Activated T-cell treated with anti-CD3 and anti-CD28 coated beads for 48 hours (primary cell): Measurements from ENCODE around the gene KITLG.
"Not testable (repeated sequence)": the region's sequence is repeated elsewhere in the genome, so short reads cannot be mapped to it uniquely, and the experiment has no call there.

Experiments
- DNase-seq: peaks from one replicate; pipeline ENCODE4 v3.0.0-alpha.2; 2020; ENCODE audit warnings: low read depth

The KITLG gene

DNA sequence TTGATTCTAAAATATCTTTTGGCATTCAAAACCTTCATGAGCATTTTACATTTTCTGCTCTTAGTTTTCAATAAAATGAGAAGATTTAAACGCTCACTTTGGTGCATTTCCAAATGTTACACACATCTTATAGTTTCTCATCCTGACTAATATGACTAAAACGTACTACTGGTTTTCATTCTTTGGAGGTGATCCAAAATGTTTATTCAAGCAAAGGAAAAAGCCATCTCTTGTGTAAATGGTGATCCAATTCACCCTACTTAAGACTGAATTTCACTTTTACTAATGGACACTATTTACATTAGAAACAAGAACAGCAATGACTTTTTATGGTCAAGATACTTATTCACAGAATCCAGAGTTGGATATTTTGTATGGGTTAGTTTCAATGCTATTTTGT is 86.6 kb downstream of the KITLG start:
- no peak for DNase-seq

DNA sequence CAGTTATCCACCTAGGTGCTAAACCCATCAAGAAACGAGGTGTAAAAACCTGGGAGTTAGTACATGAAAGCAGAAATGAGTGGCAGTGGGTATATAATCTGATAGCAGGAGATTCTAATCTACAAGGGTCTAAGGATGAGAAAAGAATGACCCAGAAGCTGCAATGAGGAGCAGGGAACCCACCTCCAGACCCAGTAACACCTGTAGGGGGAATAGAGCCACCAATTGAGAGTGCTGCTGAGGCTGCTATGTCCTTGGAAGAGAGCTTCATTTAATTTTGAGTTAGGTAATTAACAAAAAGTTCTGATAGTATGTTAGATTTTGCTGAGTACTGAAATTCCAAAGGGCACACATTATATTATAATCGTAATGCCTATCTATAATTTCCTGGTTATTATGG is 89.8 kb downstream of the KITLG start:
- no peak for DNase-seq

DNA sequence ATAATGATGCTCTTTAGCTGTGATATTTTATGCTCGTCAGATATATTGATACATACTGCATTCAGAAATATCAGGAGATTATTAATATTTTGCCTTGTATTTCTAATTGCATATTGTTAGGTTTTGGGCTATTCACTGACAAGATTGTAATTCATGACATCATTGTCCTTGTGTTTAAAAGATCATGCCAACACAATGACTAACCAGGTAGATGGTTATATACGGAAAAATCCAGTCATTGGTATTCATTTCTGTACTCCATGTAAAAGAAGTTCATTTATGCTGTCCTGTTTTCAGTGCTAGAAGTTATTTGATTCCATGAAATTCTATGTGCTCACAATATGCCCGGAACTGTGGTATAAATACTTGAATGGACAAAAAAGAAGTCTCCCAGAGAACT is 107.5 kb downstream of the KITLG start:
- no peak for DNase-seq

DNA sequence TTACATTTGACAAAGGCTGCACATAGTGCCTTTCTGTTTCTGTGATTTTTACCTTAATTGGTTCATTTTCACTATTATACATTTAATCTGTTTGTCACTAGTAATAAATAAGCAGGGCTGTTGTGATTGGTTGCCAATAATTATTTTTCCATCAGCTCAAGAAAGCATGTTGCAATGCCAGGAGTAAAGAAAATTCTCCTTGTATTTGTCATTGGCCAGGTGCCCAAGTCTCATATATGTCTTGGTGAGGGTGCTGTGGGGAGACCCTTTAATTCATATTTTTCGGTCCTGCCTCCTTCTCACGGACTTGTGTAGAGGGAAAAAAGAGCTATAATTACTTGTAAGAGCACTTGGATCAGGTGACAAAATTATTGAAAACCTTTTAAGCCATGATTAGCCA is 108.0 kb downstream of the KITLG start:
- no peak for DNase-seq

DNA sequence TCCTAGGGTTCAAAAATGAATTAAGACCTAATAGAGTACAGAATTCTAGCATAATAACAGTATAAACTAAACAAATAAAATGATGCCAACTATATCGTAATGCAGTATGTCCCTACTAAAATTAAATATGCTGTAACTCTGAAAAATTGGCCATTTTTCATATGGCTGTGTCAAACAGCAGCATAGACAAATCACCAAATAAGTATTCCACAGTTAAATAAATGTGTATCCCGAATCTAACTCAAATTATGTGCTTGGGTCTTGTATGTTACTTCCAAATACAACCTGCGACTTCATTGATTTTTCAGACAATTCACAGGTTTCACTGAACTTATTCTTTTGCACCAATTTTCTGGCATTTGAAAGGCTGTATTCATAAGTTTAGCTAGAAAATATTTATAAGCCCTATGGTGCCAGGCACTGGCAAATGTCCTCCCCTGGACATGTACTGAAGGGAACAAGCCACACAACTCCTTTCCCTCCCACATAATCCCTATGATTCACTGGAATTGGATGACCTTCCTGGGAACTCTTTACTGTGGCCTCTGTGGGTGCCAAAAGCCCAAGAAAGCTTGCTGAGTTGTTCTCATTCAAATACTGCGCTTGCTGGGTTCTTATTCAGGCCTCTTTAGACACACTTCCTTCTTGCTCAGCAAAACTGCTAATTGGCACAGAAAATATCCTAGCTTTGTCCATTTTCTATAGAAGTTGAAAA is 108.8 kb downstream of the KITLG start:
- DNase-seq: no peak

DNA sequence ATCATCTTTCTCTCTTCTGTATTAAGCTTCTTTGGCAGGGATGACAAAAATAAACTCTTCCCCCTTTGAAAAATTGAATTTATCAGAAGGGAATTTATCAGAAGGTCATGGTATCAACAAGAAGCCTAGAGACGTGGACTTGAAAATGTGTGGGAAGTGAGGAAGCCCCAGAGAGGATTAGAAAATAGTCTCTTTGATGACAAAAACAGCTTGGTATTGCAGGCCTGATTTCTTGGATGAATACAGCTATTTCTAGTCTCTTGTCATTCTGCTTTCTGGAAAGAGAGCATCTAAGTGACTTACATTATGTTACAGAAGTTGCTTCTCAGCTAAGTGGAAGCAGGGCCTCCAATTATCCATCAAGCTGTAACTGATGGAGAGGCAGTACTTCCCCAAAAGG is 111.1 kb downstream of the KITLG start:
- DNase-seq: no peak

DNA sequence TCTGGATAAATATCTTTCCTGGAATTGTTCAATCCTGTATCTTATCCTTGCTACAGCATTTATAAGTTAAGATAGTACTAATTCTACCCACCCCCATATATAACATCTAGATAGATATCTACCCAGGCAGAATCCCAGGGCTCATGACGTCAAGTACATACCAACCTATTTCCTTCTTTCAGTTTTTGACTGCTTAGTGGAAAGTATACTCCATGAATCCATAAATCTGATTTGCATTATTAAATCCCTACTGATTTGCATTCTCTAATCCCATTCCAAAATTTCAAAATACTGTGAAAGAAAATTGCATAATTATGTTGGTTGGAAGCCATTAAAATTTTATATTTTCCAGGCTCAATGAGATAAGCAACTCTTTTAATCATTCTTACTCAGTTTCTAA is 111.7 kb downstream of the KITLG start:
- DNase-seq: no peak

DNA sequence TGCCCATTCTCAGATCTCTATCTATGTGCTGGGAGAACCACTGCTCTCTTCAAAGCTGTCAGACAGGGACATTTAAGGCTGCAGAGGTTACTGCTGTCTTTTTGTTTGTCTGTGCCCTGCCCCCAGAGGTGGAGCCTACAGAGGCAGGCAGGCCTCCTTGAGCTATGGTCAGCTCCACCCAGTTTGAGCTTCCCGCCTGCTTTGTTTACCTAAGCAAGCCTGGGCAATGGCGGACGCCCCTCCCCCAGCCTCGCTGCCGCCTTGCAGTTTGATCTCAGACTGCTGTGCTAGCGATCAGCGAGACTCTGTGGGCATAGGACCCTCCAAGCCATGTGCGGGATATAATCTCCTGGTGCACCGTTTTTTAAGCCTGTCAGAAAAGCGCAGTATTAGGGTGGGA is 113.6 kb downstream of the KITLG start:
- not testable (repeated sequence) for DNase-seq

DNA sequence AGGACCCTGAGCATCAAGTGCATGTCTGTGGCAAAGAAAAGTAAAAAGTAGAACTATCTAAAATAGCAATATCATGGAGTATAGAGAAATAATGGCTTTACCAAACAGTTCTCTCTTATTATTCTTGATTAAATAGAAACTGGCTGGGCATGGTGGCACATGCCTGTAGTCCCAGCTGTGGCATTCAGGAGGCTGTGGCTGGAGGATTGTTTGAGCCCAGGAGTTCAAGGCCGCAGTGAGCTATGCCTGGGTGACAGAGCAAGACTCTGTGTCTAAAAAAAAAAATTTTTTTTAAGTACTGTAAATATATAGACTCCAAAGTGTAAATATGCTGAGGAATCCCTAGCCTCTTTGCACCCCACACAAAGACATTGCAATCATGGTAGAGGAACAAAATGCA is 121.9 kb downstream of the KITLG start:
- DNase-seq: no peak

DNA sequence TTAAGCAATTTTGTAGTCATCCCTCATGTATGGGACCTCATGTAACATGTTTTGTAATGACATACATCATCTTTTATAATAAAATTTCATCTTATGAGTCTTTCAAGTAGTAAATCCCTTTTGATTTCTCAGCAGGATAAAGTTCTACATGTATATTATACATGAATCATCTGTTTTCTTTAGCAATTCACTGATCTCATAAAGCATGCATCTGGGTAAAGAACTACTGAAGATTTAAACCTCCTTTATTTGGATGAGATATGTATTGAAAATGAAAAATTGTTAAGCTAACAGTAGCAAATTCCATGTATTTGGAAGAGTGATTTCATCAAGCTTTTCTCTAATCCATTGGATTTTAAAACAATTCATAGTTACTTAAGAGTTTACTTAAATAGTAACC is 126.9 kb downstream of the KITLG start:
- no peak for DNase-seq

DNA sequence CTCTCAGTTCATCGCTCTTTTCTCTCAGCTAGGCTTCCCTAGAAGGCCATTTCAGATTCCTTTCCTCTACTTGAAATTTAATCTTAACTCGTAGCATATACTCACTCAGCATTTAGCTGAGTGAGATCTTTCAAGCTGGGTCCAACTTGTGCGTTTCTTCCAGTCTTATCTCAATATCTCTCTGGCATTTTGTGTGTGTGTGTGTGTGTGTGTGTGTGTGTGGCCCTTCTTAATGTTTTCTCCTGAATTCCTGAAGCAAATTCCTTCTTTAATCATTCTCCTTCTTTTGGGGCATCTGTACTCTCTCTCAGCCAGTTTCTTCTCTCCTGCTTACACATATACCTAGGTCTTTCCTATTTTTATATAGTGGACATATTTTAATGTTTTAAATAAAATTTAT is 129.1 kb downstream of the KITLG start:
- no peak for DNase-seq

DNA sequence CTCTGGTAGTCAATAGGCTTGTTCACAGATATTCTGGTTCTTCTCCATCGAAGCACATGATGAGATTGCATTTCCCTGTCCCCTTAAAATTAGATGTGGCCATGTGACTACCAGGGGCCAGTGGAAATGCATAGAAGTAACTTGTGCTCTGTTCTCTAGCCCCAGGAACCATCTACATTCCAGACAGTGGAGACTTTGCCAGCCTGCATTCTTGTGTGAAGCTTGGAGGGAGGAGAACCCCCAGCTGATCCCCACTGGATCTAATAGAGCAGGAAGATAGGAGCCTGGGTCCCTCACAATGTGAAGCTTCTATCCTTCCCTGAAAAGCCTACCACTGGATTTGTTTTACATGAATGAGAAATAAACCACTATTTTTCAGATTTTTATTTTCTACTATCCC is 130.1 kb downstream of the KITLG start:
- DNase-seq: no peak

DNA sequence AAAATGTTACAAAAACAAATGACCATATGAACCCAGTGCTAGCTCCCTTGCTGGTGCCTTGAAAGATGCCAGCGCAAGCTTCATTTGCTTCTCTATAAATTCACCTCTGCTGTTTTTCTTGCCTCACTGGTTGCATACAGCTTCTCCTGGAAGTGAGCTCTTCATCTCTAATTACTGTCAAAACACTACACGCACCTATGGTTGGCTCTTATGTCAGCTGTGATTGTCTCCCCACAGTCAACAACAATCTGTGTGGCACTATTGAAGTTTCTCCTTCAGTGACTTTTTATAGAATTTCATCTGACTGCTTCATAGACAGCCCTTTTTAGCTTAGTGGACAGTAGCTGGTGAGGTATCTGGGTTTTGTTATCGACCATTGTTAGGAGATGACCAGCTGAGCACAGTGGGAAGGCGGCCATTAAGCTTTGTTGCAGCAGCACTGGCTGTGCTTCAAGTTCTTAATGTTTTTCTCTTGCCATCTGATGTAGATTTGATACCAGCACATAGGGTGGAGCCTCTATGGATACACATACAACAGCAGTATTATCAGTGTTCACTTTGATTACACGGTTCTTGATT is 131.8 kb downstream of the KITLG start:
- DNase-seq: no peak

DNA sequence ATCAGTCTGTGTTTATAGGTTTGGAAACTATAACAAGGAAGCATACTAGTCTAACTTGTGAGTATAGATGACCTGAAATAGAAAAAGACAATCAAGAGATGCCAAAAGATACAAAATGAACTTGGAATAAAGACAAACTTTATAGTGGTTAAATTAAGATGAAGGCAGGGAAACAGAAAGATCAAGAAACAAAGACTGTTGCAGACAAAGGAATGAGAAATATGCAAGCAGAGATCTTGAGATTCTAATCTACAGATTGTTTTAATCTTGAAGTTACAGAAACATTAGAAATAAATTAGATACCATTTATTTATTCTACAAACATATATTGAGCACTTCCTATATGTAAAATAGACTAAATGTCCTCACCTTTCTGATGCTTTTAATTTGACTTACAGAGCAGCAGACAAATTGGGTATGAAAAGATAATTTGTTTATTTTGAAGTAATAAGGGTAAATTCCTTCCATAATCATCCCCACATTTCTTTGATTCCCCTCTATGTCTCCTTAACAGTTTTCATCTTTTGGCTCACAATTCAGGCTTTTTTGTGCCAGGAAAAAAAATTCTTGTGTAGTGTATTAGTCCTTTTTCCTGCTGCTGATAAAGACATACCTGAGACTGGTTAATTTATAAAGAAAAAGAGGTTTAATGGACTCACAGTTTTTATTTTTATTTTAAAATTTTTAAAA is 134.4 kb downstream of the KITLG start:
- no peak for DNase-seq

DNA sequence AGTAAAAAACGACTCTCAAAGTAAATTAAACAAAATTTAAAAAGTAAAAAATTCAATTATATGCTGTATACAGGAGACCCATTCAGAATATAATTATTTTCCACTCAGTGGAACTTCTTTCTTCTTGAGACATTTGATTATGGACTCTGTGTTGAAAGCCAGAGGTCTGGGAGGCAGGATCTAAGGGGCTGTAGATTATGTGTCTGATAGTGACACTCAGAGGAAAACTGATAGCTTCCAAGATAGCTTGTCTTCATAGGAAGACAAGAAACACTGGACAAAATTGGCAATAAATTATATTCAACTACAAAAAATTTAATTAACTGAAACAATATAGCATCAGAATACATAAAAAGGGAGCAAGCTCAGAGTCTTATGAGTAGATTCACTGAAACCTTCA is 135.8 kb downstream of the KITLG start:
- DNase-seq: no peak
